ENCODE measurements around the gene AGPAT4. TPM values are rescaled to one million over a fixed set of nuclear protein-coding genes. Genes with fewer than 3 reads are reported as not detected.

AGPAT4 gene
- total RNA-seq, 1 experiment from 2014 or later: 15.5 TPM

DNA sequence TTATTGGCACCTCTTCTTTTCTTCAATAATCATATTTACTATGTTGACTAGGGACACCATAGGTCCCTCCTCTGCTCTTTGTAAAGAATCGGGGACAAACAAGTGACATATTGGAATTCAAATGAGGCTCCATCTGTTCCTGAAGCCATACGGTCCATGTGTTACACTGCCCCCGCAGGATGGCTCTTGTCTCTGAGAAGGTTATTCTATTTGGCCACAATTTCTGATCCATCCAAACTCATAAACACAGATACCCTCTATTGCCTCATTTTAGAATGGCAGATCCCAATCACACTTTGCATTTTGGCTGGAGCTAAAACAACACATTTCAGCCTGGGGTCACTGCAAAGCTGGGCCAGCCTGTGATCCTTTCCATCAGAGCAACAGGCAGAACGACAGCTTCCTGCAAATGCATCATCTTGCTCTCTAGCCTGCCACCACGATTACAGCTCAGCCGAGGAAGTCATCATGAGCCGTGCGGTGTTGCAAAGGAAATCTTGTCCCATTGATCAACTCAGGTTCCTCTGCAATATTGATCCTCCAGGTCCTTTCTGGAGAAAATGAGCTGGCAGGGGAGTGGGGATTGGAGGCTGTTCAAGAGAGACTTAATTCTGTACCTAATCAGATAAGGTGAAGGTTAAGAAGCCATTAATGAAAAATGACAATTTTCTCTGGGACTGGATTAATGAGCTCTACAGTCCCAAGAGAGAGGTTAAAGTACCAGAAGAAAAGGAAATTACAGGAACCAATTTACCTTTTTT is 73.1 kb downstream of the AGPAT4 start:
- no peaks in the 10 kb centered on the region for H3K79me2 ChIP-seq (ENCODE audit: insufficient read depth, low read length)
- H3K9me3 ChIP-seq (ENCODE audit: control insufficient read depth in 1 of 2, insufficient read depth in 1 of 2, low read depth in 1 of 2, low read length in 2 of 2): no peaks in the 10 kb centered on the region
- ChIA-PET POLR2A (no interaction called here), RAD21 (ENCODE audit: low non-redundant PET in 1 of 2, low total read pairs in 2 of 2, uncharacterized antibody in 2 of 2, unreplicated experiment in 2 of 2) (no interaction called here), CTCF (no interaction called here)
- TF ChIP-seq, protein P1, sequence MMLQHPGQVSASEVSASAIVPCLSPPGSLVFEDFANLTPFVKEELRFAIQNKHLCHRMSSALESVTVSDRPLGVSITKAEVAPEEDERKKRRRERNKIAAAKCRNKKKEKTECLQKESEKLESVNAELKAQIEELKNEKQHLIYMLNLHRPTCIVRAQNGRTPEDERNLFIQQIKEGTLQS (IDR thresholded peaks at IDR 0.05): no peak
- TF ChIP-seq RAD21 (IDR thresholded peaks at IDR 0.05; ENCODE audit: low read depth) (0 out of 2 replicates have a peak, but pooled peaks have one; percentile 17), YY1 (IDR thresholded peaks at IDR 0.05; ENCODE audit: extremely low read depth, insufficient replicate concordance, low read depth, low read length) (no peak), ZNF274 (IDR thresholded peaks at IDR 0.05; ENCODE audit: low read depth, low read length) (no peak), POLR2A (IDR thresholded peaks at IDR 0.05; ENCODE audit: borderline replicate concordance, extremely low read depth, insufficient read depth, insufficient read length) (no peak), POLR2AphosphoS5 (IDR thresholded peaks at IDR 0.05; ENCODE audit: low read depth, low read length) (no peak), CEBPB (IDR thresholded peaks at IDR 0.05; ENCODE audit: low read depth) (no peak), JUND (IDR thresholded peaks at IDR 0.05) (no peak), SRF (IDR thresholded peaks at IDR 0.05; ENCODE audit: low read depth) (no peak), EZH2 (IDR thresholded peaks at IDR 0.05) (no peak), ELF1 (IDR thresholded peaks at IDR 0.05; ENCODE audit: borderline replicate concordance, low read depth) (no peak)
- TF ChIP-seq, protein P2, sequence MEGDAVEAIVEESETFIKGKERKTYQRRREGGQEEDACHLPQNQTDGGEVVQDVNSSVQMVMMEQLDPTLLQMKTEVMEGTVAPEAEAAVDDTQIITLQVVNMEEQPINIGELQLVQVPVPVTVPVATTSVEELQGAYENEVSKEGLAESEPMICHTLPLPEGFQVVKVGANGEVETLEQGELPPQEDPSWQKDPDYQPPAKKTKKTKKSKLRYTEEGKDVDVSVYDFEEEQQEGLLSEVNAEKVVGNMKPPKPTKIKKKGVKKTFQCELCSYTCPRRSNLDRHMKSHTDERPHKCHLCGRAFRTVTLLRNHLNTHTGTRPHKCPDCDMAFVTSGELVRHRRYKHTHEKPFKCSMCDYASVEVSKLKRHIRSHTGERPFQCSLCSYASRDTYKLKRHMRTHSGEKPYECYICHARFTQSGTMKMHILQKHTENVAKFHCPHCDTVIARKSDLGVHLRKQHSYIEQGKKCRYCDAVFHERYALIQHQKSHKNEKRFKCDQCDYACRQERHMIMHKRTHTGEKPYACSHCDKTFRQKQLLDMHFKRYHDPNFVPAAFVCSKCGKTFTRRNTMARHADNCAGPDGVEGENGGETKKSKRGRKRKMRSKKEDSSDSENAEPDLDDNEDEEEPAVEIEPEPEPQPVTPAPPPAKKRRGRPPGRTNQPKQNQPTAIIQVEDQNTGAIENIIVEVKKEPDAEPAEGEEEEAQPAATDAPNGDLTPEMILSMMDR (IDR thresholded peaks at IDR 0.05 in 2 of 3, conservative IDR thresholded peaks at IDR 0.05 in 1 of 3; ENCODE audit: borderline replicate concordance in 1 of 3, insufficient read depth in 1 of 3, low read depth in 2 of 3, low read length in 2 of 3): peak; percentile 5 to 45 (median 27); a peak in 3 of 6 replicates
- H3K9ac ChIP-seq (ENCODE audit: low read length): no peak overlapping the region
- intact Hi-C loops (cut with micrococcal nuclease): no loop called here
- ATAC-seq: peak; percentile 73
- no TSS peak for BruUV-seq (replicated peaks)
- H3K36me3 ChIP-seq (ENCODE audit: control insufficient read depth in 1 of 2, insufficient read depth in 2 of 2, low read length in 2 of 2): no peaks in the 10 kb centered on the region
- no peak overlapping the region for H3K4me3 ChIP-seq (replicated peaks in 1 of 2; ENCODE audit: low read depth in 1 of 2, low read length in 2 of 2)
- H2AFZ ChIP-seq (ENCODE audit: low read depth, low read length, poor library complexity, severe bottlenecking): no peak overlapping the region
- no peaks in the 10 kb centered on the region for H3K27me3 ChIP-seq (ENCODE audit: insufficient read depth, low read length)
- no peaks in the 10 kb centered on the region; the same call in 1 of the 2 replicates for H4K20me1 ChIP-seq (ENCODE audit: insufficient read depth)
- no peak for DNase-seq (ENCODE audit: low read depth, low spot score)
- peaks cover 0 to 6% of the 10 kb centered on the region in 2 experiments; a peak in 1 of 4 replicates for H3K4me1 ChIP-seq (ENCODE audit: control insufficient read depth in 1 of 2, insufficient read depth in 2 of 2, low read length in 2 of 2)
- H3K27ac ChIP-seq (ENCODE audit: low read depth, low read length): no peak overlapping the region
- H3K4me2 ChIP-seq (ENCODE audit: low read length): no peak overlapping the region
- no peaks in the 10 kb centered on the region for H3K9me2 ChIP-seq (ENCODE audit: insufficient read depth)

All from HCT116 (cell line).